Left lung (tissue), 10 donors: ENCODE measurements around the gene HSD11B2. TPM values are rescaled to one million over a fixed set of nuclear protein-coding genes. Genes with fewer than 3 reads are reported as not detected.
A peak's percentile ranks its signal among the peaks of the same experiment; 100 is the strongest.

Source experiments
- ATAC-seq: fragments of 200-7000 bp; cut with Tn5 transposase; one replicate; pipeline ENCODE4 v1.9.1; 2020; ENCODE audit warnings: moderate library complexity
- DNase-seq, 4 donors: peaks; one replicate each; pipeline ENCODE4 v3.0.0-alpha.2; 2013 to 2020
- H3K27ac ChIP-seq, 2 donors: fragments of 200-600 bp; sonication (generic) in 1 of 2; one replicate each; pipeline versions ENCODE4 v1.5.0 to v1.8.0; 2020 to 2021
- H3K27me3 ChIP-seq, 2 donors: fragments of 200-600 bp; sonication (generic) in 1 of 2; one replicate each; pipeline versions ENCODE4 v1.5.0 to v1.8.0; 2020 to 2021
- H3K36me3 ChIP-seq, 2 donors: fragments of 200-600 bp; sonication (generic) in 1 of 2; one replicate each; pipeline versions ENCODE4 v1.5.0 to v1.8.0; 2020 to 2021
- H3K4me1 ChIP-seq, 2 donors: fragments of 200-600 bp; one replicate each; pipeline ENCODE4 v1.8.0; 2021
- H3K4me3 ChIP-seq, 2 donors: fragments of 200-600 bp; sonication (generic) in 1 of 2; one replicate each; pipeline versions ENCODE4 v1.5.0 to v1.8.0; 2020 to 2021; ENCODE audit warnings: mild to moderate bottlenecking in 1 of 2
- H3K9me3 ChIP-seq, 2 donors: fragments of 200-600 bp; sonication (generic) in 1 of 2; one replicate each; pipeline versions ENCODE4 v1.5.0 to v1.8.0; 2020 to 2021
- CTCF ChIP-seq, 2 donors: fragments of 200-600 bp; sonication (generic) in 1 of 2; IDR thresholded peaks; one replicate each; pipeline versions ENCODE4 v1.5.0 to v1.8.0; 2021; ENCODE audit warnings: antibody characterized with exemption in 2 of 2
- intact Hi-C, 2 donors: fragments of 100-400 bp; cut with DNase I; formaldehyde crosslinking; loops; one replicate each; pipeline versions ENCODE4 v1.11.2 to v1.14.2; 2022
- polyA plus RNA-seq, 6 donors: library from polyadenylated mRNA; unstranded; fragments of 120-200 nt; gene quantifications; one replicate each; pipeline ENCODE4 v1.2.1, GENCODE V29; 2013; ENCODE audit not compliant: insufficient read length in 6 of 6
- total RNA-seq, 2 donors: library from RNA; stranded (reverse); fragmentation: NEBNext Ultra II Directional; extraction: Animal tissue kit (Norgen Biotek cat#: 25700); gene quantifications; one replicate each; pipeline ENCODE4 v1.2.1, GENCODE V29; 2021
- donor health status: DM: no; HTN: yes; CAD: no.
- donor health status: DM: no; HTN: no; CAD: no.

HSD11B2 gene
- total and polyA plus RNA-seq, 8 donors: 2.5 to 81.1 (median 54.7) TPM

GRCh38 chr16:67437513-67437912 lies 6.6 kb downstream of the HSD11B2 start:
- no peaks in the 10 kb centered on the region for H3K27me3 ChIP-seq
- DNase-seq (no peak), ATAC-seq (no peak)
- H3K9me3 ChIP-seq: no peaks in the 10 kb centered on the region
- intact Hi-C loops: no loop called here
- peaks cover 0 to 72% of the 10 kb centered on the region in 2 donors for H3K36me3 ChIP-seq
- H3K4me3 ChIP-seq: no peak overlapping the region
- H3K27ac ChIP-seq: no peak overlapping the region
- no peak for TF ChIP-seq CTCF (IDR thresholded peaks at IDR 0.05)
- peaks cover 0 to 26% of the 10 kb centered on the region in 2 donors for H3K4me1 ChIP-seq

GRCh38 chr16:67438098-67438791 lies 7.3 kb downstream of the HSD11B2 start:
- intact Hi-C loops: no loop called here
- Histone ChIP-seq H3K4me1 (peaks cover 0 to 27% of the 10 kb centered on the region in 2 donors), H3K27ac (no peak overlapping the region), H3K9me3 (no peaks in the 10 kb centered on the region), H3K27me3 (no peaks in the 10 kb centered on the region), H3K4me3 (no peak overlapping the region), H3K36me3 (peaks cover 0 to 79% of the 10 kb centered on the region in 2 donors)
- ATAC-seq (no peak), DNase-seq (no peak)
- TF ChIP-seq CTCF (IDR thresholded peaks at IDR 0.05): no peak

GRCh38 chr16:67438824-67439393 lies 8.0 kb downstream of the HSD11B2 start:
- ATAC-seq: no peak
- no peak for DNase-seq
- H3K27me3 ChIP-seq: no peaks in the 10 kb centered on the region
- intact Hi-C loops: no loop called here
- peaks cover 0 to 31% of the 10 kb centered on the region in 2 donors for H3K4me1 ChIP-seq
- H3K36me3 ChIP-seq: peaks cover 0 to 86% of the 10 kb centered on the region in 2 donors
- H3K9me3 ChIP-seq: no peaks in the 10 kb centered on the region
- no peak for TF ChIP-seq CTCF (IDR thresholded peaks at IDR 0.05)
- H3K4me3 ChIP-seq: no peak overlapping the region
- no peak overlapping the region for H3K27ac ChIP-seq

- Histone ChIP-seq H3K4me1 (peaks cover 6 to 36% of the 10 kb centered on the region in 2 donors), H3K27me3 (no peaks in the 10 kb centered on the region), H3K36me3 (peaks cover 0 to 100% of the 10 kb centered on the region in 2 donors), H3K4me3 (no peak overlapping the region), H3K9me3 (no peaks in the 10 kb centered on the region), H3K27ac (peak overlapping the region in 1 of 2 donors; percentile 56)
- DNase-seq (peak in 3 of 4 donors; percentile 79 to 91 (median 87)), ATAC-seq (peak; percentile 87)
- TF ChIP-seq CTCF (IDR thresholded peaks at IDR 0.05): no peak
- intact Hi-C loops: no loop called here
Observed at GRCh38 chr16:67441271-67441753, 10.4 kb downstream of the HSD11B2 start.

- H3K27ac ChIP-seq: peak overlapping the region in 1 of 2 donors; percentile 56
- peaks cover 12 to 42% of the 10 kb centered on the region in 2 donors for H3K4me1 ChIP-seq
- H3K9me3 ChIP-seq: no peaks in the 10 kb centered on the region
- no peaks in the 10 kb centered on the region for H3K27me3 ChIP-seq
- DNase-seq (peak in 1 of 4 donors; percentile 76), ATAC-seq (peak; percentile 1)
- intact Hi-C loops: no loop called here
- H3K4me3 ChIP-seq: no peak overlapping the region
- peaks cover 0 to 98% of the 10 kb centered on the region in 2 donors for H3K36me3 ChIP-seq
- TF ChIP-seq CTCF (IDR thresholded peaks at IDR 0.05): no peak
Observed at GRCh38 chr16:67441907-67442306, 11.0 kb downstream of the HSD11B2 start.
